Activated CD4-positive, alpha-beta T cell treated with anti-CD3 and anti-CD28 coated beads, Interleukin-2, amount 50 U/mL, for 4 hours (primary cell): ENCODE data around the gene ABCB11.

ENCODE experiments used
- DNase-seq, 2 experiments: peaks; one replicate each; pipeline ENCODE4 v3.0.0-alpha.2; 2020

ABCB11 gene

DNA sequence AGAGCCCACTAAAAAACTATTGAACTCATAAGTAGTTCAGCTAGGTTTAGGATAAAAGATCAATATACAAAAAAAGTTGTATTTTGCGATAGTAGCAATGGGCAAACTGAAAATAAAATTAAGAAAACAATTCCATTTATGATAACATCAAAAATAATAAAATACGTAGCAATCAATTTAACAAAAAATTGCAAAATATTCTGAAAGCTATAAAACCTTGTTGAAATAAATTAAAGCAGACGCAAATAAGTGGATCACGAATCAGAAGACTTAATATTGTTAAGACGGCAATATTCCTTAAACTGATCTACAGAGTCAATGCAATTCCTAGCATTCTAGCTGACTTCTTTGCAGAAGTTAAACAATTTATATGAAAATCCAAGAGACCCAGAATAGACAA is 24.5 kb downstream of the ABCB11 start:
- no peak for DNase-seq

DNA sequence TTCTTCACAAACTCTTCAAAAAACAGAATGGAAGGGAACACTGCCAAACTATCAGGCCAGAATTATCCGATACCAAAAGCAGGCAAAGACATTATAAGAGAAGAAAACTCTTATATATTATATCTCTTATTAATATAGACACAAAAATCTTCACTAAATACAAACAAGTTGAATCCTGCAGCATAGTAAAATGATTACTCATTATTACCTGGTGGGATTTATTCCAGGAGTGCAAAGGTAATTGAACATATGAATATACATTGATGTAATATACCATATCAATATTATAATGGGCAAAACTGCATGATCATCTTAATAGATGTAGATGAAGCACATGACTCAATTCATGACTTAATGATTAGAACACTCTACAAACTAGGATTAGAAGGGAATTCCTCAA is 25.1 kb downstream of the ABCB11 start:
- DNase-seq, result no peak

DNA sequence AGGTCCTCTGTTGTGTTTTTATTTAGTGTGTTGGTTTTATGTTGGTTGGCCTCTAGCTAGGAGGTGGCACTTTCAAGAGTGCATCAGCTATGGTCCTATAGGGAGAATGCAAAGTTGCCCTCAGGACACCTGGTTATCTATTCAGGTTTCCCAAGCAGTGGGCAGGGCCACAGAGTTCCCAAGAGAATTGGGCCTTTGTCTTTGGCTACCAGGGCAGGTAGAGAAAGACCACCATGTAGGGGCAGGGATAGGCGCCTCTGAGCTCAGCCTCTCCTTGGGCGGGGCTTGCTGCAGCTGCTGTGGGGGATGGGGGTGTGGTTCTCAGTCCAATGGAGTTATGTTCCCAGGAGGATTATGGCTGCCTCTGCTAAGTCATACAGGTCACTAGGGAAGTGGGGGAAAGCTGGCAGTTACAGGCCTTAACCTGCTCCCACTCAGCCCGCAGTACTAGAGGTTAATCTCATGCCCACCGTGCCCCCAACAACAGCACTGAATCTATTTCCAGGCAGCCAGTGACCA is 26.0 kb downstream of the ABCB11 start:
- no peak for DNase-seq

DNA sequence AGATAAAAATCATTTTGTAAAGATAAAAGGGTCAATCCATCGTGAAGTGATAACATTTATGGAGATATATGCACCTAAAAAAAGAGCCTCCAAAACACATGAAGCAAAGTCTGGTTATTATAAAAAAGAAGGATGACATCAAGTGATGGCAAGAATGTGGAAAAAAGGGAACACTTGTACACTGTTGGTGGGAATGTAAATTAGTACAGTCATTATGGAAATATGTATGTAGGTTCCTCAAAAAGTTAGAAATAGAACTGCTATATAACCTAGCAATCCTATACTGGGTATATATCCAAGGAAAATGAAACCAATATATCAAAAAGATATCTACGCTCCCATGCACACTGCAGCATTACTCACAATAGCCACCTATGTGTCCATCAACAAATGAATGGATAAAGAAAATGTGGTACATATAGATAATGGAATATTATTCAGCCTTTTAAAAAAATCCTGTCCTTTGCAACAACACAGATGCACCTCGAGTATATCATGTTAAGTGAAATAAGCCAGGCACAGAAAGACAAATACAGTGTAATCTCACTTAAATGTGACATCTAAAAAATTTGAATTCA is 28.9 kb downstream of the ABCB11 start:
- DNase-seq, result no peak

DNA sequence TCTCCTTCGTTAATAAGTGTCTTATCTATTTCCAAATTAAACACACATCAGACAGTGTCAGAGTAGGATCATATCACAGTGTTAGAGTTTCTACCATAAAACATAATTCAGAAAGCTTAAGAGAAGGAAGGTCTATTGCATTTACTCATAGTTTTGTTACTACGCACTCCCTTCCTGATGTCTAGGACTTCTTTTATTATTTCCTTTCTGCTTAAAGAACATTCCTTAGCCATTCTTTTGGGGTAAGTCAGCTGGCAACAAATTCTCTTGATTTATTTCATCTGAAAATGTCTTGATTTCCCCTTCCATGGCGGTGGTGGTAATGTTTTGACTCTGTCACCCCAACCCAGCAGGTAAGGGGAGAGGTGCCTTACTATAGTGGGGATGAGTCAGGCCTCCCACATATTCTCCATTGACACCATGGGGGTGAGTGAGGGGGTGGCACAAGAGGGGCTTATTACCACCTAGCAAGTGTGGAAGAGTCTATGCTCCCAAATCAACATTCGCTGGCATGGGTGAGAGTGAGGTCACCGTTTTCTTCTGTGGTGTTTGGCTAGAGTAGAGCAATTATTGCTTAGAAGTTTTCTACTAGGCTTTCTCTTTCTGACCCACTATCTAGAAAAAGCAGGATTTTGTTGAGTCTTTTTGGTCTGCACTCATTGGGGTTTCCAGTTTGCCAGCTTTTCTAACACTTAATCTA is 29.9 kb downstream of the ABCB11 start:
- DNase-seq, result no peak

DNA sequence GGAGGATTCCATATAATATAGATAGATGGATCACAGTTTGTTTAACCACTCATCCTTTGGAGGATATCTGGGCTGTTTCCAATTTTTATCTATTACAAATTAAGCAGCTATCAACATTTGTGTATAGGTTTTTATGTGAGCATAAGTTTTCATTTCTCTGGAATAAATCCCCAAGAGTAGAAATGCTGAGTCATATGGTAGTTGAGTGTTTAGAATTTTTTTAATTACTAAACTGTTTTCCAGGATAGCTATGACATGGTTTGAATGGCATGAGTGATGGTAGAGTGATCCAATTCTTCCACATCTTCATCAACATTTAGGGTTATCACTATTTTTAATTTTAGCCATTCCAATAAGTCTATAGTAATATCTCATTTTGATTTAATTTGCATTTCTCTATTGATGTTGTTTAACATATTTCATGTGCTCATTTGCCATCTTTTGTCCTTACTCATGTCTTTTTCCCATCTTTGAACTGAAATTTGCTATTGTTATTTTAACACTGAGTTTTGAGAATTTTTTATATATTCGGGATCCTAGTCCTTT is 31.4 kb downstream of the ABCB11 start:
- no peak for DNase-seq

DNA sequence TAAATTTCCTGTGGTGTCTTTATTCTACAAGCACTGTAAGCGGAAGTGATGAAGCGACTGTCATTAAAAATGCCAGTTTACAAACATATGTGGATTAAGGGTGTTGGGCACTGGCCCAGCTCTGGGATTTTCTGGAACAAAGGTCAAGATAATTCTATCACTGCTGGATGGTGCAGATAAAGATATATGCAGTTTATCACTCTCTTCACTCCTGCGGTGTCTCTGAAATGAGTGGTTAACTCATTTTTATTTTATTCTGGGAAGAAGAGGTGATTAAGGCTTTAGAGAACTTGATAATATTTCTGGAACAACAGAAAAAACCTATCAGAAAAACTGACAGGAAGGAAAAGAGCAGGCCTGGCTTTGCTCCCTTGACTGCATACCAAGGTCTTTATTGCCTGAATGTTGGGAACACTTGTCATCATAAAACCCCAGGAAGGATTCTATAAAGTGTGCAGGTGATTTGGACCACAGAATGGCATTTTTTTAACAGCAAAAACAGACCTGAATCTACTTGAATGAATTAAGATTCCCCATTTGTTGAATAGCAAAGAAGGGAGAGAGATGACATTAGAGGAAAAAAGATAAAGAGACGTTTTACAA is 32.4 kb downstream of the ABCB11 start:
- no peak for DNase-seq

DNA sequence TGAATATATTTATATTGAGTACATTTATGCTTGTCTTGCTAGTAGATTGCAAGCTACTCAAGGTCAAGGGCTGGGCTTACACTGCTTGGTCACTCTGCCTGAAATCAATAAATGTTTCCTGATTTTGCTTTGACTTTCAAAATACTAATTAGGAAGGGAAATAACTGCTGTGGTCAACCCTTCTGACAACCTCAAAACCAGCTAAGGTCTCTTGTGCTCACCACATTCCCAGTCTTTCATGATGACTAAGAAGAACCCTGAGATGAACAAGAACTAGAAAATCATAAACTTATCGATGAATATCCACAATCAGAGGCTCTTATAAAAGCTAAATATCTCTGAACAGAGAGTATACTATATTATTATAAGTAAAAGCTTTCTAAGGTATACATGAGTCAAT is 33.3 kb downstream of the ABCB11 start:
- no peak for DNase-seq

DNA sequence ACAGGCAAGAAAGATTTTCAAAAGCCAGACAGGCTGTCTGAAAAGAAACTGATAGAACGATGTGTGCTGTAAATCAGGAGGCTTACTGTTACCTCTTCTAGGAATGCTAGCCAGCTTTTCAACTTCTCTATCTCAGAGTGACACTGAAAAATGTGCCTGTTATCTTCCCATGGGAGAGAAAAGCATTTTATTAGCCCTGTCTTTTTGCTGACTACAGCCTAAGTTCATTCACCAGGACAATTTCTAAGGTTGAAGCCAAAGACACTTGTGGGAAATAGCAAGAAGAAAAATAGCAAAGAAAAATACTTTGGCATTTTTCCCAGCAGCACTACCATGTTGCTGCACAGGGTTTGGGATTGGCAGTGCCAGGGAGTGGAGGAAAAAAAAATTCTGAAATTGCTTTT is 34.0 kb downstream of the ABCB11 start:
- no peak for DNase-seq

DNA sequence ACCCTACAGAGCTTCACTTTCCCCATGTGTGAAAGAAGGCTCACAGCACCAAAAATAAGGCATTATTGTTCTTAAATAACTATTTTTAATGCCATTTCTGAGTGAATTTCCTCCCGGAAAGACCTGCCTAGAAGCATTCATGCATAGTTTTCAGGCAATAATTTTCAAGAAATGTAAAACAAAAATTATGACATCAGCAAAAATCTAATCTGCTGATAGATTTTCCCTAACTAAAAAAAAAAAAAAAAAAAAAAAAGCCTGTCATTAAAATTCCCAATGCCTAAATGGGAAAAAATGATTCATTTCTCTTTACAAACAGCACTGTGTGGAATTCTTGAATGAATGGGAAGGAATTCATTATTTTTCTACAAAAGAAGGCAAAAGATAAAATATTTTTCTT is 35.4 kb downstream of the ABCB11 start:
- no peak for DNase-seq

DNA sequence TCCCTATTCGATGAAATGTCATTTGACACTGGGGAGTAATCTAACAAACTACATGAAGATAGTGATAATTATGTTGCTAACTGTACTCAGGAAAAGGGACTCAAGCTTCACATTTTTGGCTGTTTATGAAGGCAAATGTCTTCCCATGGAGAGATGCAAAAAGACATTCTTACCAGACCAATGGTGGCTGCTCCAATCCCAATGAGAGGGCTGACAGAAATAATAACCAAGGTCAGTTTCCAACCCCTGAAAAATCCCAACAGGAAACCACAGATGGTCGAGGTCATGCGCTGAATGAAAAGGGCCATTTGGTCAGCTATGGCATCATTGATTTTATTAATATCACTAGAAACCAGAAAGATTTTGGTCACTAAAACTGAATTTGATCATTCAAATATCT is 37.6 kb downstream of the ABCB11 start:
- no peak for DNase-seq

DNA sequence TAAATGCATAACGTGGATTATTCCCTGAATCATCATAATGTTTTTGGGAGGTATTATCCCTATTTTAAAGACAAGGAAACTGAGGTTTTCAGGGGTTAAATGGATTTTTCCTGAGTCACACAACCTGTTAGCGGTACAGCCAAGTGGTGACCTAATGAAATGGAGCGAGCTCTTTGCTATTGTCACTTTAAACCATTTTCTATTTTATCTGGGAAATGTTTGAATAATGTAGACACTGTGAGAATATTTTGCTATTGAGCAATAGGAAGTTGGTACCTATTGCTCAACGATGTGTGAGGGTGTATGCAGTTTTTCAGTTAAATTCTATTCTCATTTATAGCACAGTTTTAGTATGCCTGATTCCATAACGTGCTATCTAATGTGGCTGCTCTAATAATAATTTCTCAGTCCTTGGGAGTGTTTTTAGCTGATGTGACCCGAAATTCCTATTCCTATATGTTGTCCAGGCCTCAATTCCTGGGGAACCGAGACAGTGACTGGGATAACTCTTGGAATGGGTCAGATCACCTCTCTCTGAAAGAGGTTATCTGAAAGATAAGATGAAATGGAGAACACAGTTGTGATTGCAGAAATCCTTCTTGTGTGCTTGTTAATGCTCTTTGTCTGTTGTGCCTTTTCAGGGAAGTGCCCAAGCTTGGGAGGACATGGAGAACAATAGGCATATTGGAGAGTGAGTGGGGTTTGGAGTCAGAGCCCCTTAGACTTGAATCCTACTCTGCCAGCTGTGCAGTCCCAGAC is 38.4 kb downstream of the ABCB11 start:
- DNase-seq, result no peak

DNA sequence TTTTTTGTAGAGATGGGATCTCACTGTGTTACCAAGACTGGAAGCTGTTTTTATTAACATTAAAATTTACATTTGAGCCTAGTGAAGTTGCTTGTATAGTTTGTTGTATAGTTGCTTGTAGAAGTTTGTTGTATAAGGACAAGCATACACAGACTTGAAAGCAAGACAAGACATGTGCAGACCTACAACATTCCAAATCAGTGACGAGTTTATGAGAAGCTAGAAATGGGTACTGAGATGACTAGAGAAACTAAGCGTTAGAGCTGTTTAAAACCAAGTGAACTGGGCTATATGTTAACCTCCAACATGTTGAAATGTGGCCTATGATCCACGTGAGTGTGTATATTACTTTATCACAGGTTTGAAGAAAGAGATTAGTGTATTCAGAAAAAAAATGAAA is 39.1 kb downstream of the ABCB11 start:
- DNase-seq, result no peak

DNA sequence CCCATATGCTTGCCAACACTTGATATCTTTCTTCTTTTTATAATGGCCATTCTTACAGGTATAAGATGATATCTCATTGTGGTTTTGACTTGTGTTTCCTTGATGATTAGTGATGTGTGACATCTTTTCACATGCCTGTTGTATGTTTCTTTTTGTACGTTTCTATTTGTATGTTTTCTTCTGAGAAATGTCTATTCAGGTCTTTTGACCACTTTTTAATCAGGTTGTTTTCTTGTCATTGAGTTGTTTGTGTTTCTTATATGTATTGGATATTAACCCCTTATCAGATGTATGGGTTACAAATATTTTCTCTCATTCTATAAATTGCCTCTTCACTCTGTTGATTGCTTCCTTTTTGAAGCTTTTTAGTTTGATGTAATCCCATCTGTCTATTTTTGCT is 42.4 kb downstream of the ABCB11 start:
- DNase-seq, result no peak

DNA sequence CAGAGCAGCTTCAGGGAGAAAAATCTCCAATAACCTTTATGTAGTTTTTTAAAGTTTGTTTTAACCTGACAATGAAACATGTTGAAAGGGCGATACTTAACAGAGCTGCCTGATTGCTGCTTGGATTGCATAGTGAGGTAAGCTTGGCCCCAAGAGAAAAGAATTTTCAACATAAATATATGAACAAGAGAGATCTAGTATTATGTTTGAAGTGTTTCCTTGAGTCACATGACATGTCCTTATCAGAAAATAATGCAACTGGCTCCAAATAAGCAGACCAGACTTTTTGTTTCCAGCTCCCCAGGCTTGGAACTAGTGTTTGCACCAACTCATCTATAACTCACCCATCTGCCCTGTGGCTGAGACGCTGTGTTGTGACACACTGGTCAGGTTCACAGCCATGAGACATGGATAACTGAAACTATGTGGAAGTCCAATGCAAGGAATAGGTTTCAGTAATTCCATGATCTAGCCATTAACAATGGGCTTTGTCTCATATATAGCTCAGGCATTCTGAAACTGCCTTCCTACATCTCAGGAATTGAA is 44.7 kb downstream of the ABCB11 start:
- DNase-seq, result no peak

DNA sequence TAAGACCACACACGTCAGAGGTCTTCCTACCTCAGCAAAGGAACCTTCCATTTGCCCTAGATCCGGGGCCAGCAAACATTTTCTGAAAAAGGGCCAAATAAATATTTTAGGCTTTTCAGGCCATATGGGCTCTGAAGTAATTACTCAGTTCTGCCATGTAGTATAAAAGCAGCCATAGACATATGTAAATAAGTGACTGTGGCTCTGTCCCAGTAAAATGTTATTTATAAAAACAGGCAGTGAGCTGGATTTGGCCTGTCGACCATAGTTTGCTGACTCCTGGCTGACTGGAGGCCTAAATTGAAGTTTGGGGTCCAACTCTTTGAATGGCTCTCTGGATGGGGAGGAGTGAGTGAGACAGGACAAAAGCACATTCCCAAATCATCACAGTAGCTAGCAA is 49.5 kb downstream of the ABCB11 start:
- no peak for DNase-seq

DNA sequence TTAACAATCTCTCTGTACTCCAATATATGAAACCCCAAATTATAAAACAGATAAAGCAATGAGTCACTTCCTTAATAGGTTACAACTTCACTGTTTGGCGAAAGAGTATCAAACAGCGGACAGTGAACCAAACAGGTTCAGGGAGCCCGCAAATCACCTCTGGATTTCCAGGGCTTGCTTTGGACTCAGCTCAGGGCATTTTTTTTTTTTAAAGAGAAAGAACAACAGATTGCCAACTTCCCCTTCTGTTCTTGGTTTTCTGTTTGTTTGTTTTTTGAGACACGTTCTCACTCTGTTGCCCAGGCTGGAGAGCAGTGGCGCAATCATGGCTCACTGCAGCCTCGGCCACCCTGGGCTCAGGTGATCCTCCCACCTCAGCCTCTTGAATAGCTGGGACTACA is 52.7 kb downstream of the ABCB11 start:
- DNase-seq, result no peak

DNA sequence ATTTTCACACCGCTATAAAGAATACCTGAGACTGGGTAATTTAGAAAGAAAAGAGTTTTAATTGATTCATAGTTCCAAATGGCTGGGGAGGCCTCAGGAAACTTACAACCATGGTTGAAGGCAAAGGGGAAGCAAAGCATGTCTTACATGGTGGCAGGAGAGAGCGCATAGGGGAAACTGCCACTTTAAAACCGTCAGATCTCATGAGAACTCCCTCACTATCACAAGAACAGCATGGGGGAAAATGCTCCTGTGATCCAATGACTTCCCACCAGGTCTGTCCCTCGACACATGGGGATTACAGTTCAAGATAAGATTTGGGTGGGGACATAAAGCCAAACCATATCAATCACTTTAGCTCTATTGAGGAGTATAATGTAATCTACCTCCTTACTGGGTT is 53.5 kb downstream of the ABCB11 start:
- no peak for DNase-seq

DNA sequence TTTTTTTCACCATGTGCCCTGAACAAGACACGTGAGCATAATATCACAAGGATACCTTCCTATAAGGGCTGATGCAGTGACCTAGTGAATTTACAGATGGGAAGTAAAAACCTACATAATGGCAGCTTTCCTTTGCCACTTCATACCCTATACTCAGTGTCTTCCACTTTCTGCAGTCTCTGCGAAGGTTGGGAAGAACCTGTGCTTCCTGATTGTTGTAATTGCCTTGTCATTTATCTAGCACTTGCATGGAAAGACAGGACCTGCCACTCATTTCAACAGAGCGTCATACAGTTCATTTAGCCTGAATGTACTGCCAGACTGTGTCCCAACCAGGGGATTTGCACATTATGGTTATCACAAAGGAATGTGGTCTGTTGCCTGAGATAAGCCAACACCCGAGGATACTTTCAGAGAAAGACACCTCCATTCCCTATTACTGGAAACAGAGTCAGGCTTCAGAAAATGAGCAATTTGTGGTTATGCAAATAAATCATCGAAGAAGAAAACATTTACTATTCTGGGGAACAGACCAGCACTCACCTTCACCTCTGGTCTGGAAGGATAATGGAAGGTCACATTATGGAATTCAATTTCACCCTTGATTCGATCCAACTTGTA is 55.0 kb downstream of the ABCB11 start:
- DNase-seq, result no peak

DNA sequence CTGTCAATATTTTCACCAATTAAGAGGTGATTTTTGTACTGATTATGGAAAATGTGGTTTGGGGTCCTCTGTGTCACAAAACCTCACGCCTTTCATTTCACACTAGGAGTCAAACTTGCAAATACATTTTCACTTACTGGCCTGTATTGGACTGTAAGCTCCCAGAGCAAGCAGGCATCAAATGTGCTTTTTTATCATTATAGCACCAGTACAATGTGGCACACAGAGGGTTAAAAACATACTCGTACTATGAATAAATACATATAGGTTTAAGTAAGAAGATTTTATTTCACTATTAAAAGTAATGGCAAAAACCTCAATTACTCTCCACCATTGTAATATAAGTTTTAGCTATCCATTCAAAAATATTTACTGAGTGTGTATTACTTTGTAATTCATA is 56.7 kb downstream of the ABCB11 start:
- DNase-seq, result no peak

DNA sequence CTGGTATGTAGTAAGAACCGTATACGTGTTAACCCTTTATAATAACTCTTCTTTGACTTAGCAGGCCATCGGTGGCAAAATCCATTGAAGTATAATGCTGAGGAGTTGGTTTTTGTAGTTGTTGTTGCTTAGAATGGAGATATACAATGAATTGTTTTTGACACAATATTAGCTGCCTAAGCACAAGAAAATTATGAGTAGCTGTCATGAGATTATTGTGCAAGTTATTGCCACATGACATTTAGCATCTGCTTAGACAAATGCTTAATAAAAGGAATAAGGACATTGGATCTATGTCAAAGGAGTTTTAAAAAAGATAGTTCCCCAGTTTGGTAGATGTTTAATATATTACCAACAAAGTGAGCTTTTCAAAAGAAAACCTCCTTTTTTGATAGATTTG is 59.9 kb downstream of the ABCB11 start:
- no peak for DNase-seq

DNA sequence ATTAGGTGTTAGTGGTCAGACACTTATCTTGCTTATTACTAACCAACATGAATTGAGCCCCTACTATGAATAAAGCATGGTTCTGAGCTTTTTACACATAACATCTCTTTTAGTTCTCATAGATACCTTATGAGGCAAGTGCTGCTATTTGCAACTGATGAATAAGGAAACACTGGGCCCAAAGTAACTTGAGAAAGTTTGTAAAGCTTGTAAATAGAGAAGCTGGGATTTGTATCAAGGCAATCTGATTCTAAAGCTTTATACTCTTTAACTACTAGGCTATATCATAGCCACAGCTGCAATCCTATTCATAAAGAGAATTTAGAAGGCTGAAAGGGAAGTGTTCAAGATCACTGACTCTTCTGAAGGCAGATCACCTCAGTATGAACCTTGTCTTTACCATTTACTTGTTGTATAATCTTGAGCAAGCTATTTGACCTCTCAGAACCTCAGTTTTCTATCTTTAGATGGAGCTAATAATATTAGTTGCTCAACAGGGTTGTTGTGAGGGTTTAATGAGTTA is 60.4 kb downstream of the ABCB11 start:
- DNase-seq, result no peak
